Endodermal cell (in vitro differentiated cells): ENCODE results near the gene FPR2. TPM values are rescaled to one million over a fixed set of nuclear protein-coding genes. Genes with fewer than 3 reads are reported as not detected.
A peak's percentile ranks its signal among the peaks of the same experiment; 100 is the strongest.
"Not testable (repeated sequence)": the region's sequence is repeated elsewhere in the genome, so short reads cannot be mapped to it uniquely, and the experiment has no call there.

Source experiments
- DNase-seq: peaks from one replicate; pipeline ENCODE4 v3.0.0-alpha.2; 2017
- H3K27ac ChIP-seq: 2 replicates; pipeline ENCODE4 v1.5.1; 2013; ENCODE audit warnings: mild to moderate bottlenecking, low read depth, low read length, moderate library complexity
- H3K27me3 ChIP-seq: 2 replicates; pipeline ENCODE4 v1.6.1; 2013; ENCODE audit warnings: mild to moderate bottlenecking, low read length, moderate library complexity; ENCODE audit not compliant: insufficient read depth, control insufficient read depth, poor library complexity, severe bottlenecking
- H3K36me3 ChIP-seq: 2 replicates; pipeline ENCODE4 v1.7.0; 2013; ENCODE audit warnings: mild to moderate bottlenecking, low read length, moderate library complexity; ENCODE audit not compliant: control insufficient read depth, insufficient read depth
- H3K4me1 ChIP-seq: one replicate; pipeline ENCODE4 v1.7.0; 2013; ENCODE audit warnings: low read length; ENCODE audit not compliant: control insufficient read depth, insufficient read depth
- H3K4me3 ChIP-seq: 2 replicates; pipeline ENCODE4 v1.5.1; 2013; ENCODE audit warnings: mild to moderate bottlenecking, low read length, moderate library complexity
- H3K9ac ChIP-seq: 2 replicates; pipeline ENCODE4 v1.6.1; 2013; ENCODE audit warnings: mild to moderate bottlenecking, low read length, moderate library complexity; ENCODE audit not compliant: poor library complexity, severe bottlenecking; ENCODE audit errors: extremely low read depth
- H3K9me3 ChIP-seq: 2 replicates; pipeline ENCODE4 v1.6.1; 2013; ENCODE audit warnings: mild to moderate bottlenecking, low read length, moderate library complexity; ENCODE audit not compliant: control insufficient read depth
- H3K27ac Mint-ChIP-seq: 2 replicates; pipeline ENCODE4 v1.8.0; 2020; ENCODE audit warnings: mixed read lengths
- H3K27me3 Mint-ChIP-seq: 2 replicates; pipeline ENCODE4 v1.8.0; 2021; ENCODE audit warnings: mild to moderate bottlenecking, mixed read lengths; ENCODE audit not compliant: insufficient read depth
- H3K36me3 Mint-ChIP-seq: 2 replicates; pipeline ENCODE4 v1.8.0; 2020; ENCODE audit warnings: low read depth, mixed read lengths
- H3K4me1 Mint-ChIP-seq: 2 replicates; pipeline ENCODE4 v1.8.0; 2020; ENCODE audit warnings: mixed read lengths
- H3K4me3 Mint-ChIP-seq: 2 replicates; pipeline ENCODE4 v1.8.0; 2020; ENCODE audit warnings: mild to moderate bottlenecking, moderate library complexity, mixed read lengths
- H3K9me3 Mint-ChIP-seq: 2 replicates; pipeline ENCODE4 v1.8.0; 2020; ENCODE audit warnings: mild to moderate bottlenecking, mixed read lengths
- CTCF ChIP-seq: fragments of 200-600 bp; sonication (generic); conservative IDR thresholded peaks from 2 replicates; pipeline ENCODE4 v1.5.0; 2021; ENCODE audit warnings: antibody characterized with exemption, mild to moderate bottlenecking
- WGBS, 2 experiments: methylation state at CpG; one replicate each; pipeline versions ENCODE4 v1.1.5 to v1.1.7; 2013; ENCODE audit warnings: missing lambda C conversion rate in 2 of 2, mixed read lengths in 1 of 2; ENCODE audit not compliant: insufficient coverage in 1 of 2, insufficient read length in 1 of 2; 5-methylcytosine and 5-hydroxymethylcytosine counted together
- total RNA-seq, 2 donors: library from RNA; stranded (reverse); fragmentation: NEBNext Ultra II Directional in 1 of 2; extraction: Animal tissue kit (Norgen Biotek cat#: 25700) in 1 of 2; gene quantifications; 2 replicates in 1 of 2; 3 replicates in 1 of 2; pipeline ENCODE4 v1.2.1, GENCODE V29; 2021

Gene FPR2
- total RNA-seq, 2 donors from 2014 or later = 0.11 TPM; not detected in 1

- Mint-ChIP-seq H3K27ac (no peak overlapping the region), H3K36me3 (no peaks in the 10 kb centered on the region), H3K9me3 (no peaks in the 10 kb centered on the region), H3K4me1 (no peaks in the 10 kb centered on the region), H3K4me3 (no peak overlapping the region), H3K27me3 (peaks cover 47% of the 10 kb centered on the region)
- Histone ChIP-seq H3K9ac (no peak overlapping the region), H3K9me3 (no peaks in the 10 kb centered on the region), H3K36me3 (no peaks in the 10 kb centered on the region), H3K4me3 (no peak overlapping the region), H3K4me1 (no peaks in the 10 kb centered on the region), H3K27me3 (no peaks in the 10 kb centered on the region), H3K27ac (no peak overlapping the region)
- DNase-seq = no peak
- TF ChIP-seq CTCF = peak; percentile 11
- 72% methylated on average over 6 of the region's 6 CpGs; no CpG with 5 or more reads in 1 of the 2 experiments for WGBS, 2 experiments
Observed at GRCh38 chr19:51772977-51773376, 12.0 kb downstream of the FPR2 start.

GRCh38 chr19:51776561-51776960 lies 15.6 kb downstream of the FPR2 start:
- H3K4me1 Mint-ChIP-seq, DNase-seq, H3K9ac ChIP-seq, H3K27ac ChIP-seq, H3K27ac Mint-ChIP-seq, H3K4me3 Mint-ChIP-seq, H3K4me1 ChIP-seq, H3K36me3 ChIP-seq, H3K4me3 ChIP-seq, H3K9me3 ChIP-seq, H3K36me3 Mint-ChIP-seq, H3K9me3 Mint-ChIP-seq: not testable (repeated sequence)
- 75 to 92% methylated on average over 1 of the region's 1 CpG for WGBS, 2 experiments
- peaks cover 69% of the 10 kb centered on the region for H3K27me3 Mint-ChIP-seq
- H3K27me3 ChIP-seq = peaks cover 19% of the 10 kb centered on the region

- no peaks in the 10 kb centered on the region for H3K36me3 Mint-ChIP-seq
- no peak overlapping the region for H3K4me3 ChIP-seq
- no peak overlapping the region for H3K4me3 Mint-ChIP-seq
- H3K36me3 ChIP-seq = no peaks in the 10 kb centered on the region
- H3K9me3 Mint-ChIP-seq = no peaks in the 10 kb centered on the region
- peak; percentile 84 for TF ChIP-seq CTCF
- H3K4me1 Mint-ChIP-seq = no peaks in the 10 kb centered on the region
- no peaks in the 10 kb centered on the region for H3K9me3 ChIP-seq
- no peaks in the 10 kb centered on the region for H3K4me1 ChIP-seq
- WGBS, 2 experiments = 43 to 44% methylated on average over 15 to 23 of the region's 23 CpGs
- H3K27me3 Mint-ChIP-seq = peaks cover 69% of the 10 kb centered on the region
- no peak overlapping the region for H3K9ac ChIP-seq
- no peak overlapping the region for H3K27ac Mint-ChIP-seq
- peak; percentile 81 for DNase-seq
- H3K27ac ChIP-seq = no peak overlapping the region
- peaks cover 28% of the 10 kb centered on the region for H3K27me3 ChIP-seq
Observed at GRCh38 chr19:51777570-51778462, 16.8 kb downstream of the FPR2 start.
